BE2C (cell line): ENCODE results near the gene MKS1.

Experiments
- DNase-seq: peaks from one replicate; pipeline ENCODE4 v3.0.0-alpha.2; 2020
- H3K27me3 ChIP-seq: fragments of 250-450 bp; sonication (Bioruptor Pico); 2 replicates; pipeline ENCODE4 v1.5.1; 2020; ENCODE audit warnings: mild to moderate bottlenecking
- H3K36me3 ChIP-seq: fragments of 250-450 bp; sonication (Bioruptor Pico); 2 replicates; pipeline ENCODE4 v1.5.1; 2020; ENCODE audit warnings: mild to moderate bottlenecking
- H3K4me1 ChIP-seq: fragments of 250-450 bp; sonication (Bioruptor Pico); 2 replicates; pipeline ENCODE4 v1.5.1; 2020
- H3K4me3 ChIP-seq: 2 replicates; pipeline ENCODE4 v1.5.1; 2011; ENCODE audit warnings: low read depth, low read length
- H3K9me3 ChIP-seq: fragments of 250-450 bp; sonication (Bioruptor Pico); 2 replicates; pipeline ENCODE4 v1.5.1; 2020
- TF ChIP-seq, protein P1 (sequence below): IDR thresholded peaks from 2 replicates; pipeline ENCODE4 v1.5.1; 2012; ENCODE audit warnings: mild to moderate bottlenecking, low read depth, low read length

MKS1 gene

DNA sequence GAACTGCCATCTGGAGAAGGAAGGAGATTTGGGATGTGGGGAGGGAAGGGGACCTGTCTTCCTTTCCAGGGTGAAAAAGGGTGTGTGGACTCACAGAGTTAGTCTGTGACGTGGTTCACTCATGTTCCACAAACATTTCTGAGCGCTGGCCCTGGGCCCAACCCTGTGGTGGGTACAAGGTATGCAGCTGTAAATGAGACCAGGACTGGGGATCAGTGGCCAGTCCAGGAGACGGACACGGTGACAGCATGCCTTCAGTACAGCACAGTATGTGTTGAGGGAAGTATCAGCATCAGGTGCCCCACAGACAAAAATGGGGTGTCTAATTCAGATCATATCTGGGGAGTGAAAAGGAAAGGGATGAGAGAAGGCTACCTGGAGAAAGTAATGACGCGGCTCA lies 32.0 kb downstream of the MKS1 start:
- Histone ChIP-seq H3K27me3 (peaks cover 7% of the 10 kb centered on the region), H3K9me3 (no peaks in the 10 kb centered on the region), H3K36me3 (no peaks in the 10 kb centered on the region), H3K4me3 (no peak overlapping the region), H3K4me1 (no peaks in the 10 kb centered on the region)
- TF ChIP-seq, protein P1, sequence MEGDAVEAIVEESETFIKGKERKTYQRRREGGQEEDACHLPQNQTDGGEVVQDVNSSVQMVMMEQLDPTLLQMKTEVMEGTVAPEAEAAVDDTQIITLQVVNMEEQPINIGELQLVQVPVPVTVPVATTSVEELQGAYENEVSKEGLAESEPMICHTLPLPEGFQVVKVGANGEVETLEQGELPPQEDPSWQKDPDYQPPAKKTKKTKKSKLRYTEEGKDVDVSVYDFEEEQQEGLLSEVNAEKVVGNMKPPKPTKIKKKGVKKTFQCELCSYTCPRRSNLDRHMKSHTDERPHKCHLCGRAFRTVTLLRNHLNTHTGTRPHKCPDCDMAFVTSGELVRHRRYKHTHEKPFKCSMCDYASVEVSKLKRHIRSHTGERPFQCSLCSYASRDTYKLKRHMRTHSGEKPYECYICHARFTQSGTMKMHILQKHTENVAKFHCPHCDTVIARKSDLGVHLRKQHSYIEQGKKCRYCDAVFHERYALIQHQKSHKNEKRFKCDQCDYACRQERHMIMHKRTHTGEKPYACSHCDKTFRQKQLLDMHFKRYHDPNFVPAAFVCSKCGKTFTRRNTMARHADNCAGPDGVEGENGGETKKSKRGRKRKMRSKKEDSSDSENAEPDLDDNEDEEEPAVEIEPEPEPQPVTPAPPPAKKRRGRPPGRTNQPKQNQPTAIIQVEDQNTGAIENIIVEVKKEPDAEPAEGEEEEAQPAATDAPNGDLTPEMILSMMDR: no peak
- DNase-seq: no peak

DNA sequence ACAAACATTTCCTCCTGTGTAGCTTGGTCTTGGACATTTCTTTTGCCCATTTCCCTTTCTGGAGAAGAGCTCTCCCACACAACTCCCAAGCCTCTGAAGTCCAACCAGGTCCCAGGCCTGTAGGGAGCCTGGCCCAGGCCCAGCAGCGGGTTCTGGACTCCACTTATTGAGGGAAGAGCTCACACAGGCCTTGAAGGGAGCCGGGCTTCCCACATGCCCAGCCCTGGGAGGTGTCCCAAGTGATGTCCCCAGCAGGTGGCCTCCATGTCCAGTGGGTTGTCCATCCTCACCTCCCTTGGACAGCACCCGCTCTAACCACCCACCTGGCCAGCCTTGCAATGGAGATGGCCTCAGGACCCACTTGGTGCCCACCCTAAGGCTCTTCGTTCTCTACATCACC lies 32.5 kb downstream of the MKS1 start:
- Histone ChIP-seq H3K36me3 (no peaks in the 10 kb centered on the region), H3K9me3 (no peaks in the 10 kb centered on the region), H3K4me3 (no peak overlapping the region), H3K27me3 (peaks cover 7% of the 10 kb centered on the region), H3K4me1 (no peaks in the 10 kb centered on the region)
- DNase-seq: no peak
- TF ChIP-seq, protein P1: no peak

DNA sequence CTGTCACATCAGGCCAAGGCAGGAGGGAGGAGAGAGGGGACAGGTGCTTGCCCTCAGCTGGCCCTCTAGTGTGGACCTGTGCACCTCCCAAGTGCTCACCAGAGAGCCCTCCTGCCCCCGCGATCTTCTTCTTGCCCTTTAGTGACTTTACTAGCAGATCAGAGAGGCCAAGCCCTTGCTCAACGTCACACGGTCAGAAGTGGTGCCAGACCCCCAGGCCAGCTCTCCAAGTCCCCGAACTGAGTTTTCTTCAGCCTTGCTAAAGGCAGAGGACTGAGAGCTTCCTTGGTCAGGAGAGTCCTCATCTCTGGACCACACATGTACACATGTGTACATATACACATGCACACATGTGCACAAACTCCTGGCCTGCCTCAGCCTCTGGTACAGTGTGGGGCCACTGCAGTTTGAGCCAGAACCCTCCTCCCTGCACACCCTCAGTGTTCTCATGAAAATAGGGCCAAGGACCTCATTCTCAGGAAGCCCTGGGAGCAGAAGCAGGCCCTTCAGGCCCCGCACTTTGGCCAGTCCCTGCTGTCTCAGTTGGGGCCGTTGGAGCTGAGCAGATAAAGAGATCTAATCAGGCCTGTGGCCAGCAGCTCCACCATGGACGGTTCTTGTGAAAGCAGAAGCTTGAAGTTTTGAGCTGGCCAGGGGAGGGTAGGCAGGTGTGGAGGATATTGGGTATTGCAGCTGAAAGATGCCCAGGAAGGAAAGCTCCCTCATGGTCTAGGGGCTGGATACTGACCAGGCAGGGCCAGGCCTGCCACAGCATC lies 33.9 kb downstream of the MKS1 start:
- no peaks in the 10 kb centered on the region for H3K9me3 ChIP-seq
- H3K27me3 ChIP-seq: peaks cover 7% of the 10 kb centered on the region
- H3K4me1 ChIP-seq: no peaks in the 10 kb centered on the region
- no peak overlapping the region for H3K4me3 ChIP-seq
- no peak for DNase-seq
- TF ChIP-seq, protein P1: no peak
- no peaks in the 10 kb centered on the region for H3K36me3 ChIP-seq

DNA sequence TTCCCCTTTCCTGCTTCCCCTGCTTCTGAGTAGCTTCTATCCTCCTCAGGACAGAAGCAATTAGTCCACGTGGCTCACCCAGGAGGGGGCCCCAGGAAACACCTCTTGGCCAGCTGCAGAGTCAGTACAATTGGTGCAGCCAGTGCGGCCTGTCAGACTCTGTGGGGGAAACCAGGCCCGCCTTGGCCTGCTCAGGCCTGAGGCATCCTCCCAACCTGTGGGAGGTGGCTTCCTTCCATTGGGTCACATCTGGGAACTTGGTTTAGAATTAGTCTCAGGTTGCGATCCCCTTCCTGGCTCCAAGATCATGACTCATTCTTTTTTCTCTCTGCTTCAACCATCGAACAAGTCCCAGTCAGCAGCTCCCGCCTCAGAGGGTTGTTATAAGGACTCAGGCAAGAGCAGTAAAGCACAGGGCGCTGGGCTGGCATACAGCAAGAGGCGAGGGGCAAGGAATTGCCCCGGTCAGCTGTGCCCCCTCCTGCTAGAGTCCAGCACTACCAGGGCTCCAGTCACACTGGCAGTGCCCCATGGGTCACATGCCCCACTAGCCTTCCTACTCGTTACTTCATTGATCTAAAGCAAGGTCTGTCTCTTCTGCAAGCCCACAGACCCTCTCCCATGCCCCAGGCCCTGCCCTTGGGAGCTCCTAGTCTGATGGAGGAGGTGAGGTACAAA lies 34.6 kb downstream of the MKS1 start:
- H3K27me3 ChIP-seq: peaks cover 7% of the 10 kb centered on the region
- H3K9me3 ChIP-seq: no peaks in the 10 kb centered on the region
- TF ChIP-seq, protein P1: no peak
- no peaks in the 10 kb centered on the region for H3K4me1 ChIP-seq
- H3K36me3 ChIP-seq: no peaks in the 10 kb centered on the region
- no peak overlapping the region for H3K4me3 ChIP-seq
- DNase-seq: no peak

DNA sequence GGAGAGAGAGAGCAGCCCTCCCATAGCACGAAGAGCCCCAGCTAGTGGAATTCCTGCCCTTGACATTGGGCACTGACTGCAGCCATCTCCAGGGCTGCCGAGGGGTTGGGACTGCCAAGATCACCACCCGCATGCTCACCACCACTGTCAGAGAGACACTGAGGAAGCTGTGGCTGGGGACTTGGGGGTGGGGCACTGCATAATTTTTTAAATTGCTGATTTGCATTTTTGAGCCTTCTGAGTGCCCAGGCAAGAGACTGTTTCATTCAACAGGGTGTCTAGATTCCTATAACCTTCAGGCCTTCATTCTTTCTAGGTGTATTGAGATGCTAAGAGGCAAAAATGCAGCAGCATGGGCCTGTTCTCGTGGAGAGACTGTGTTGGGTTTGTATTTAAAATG lies 35.5 kb downstream of the MKS1 start:
- no peaks in the 10 kb centered on the region for H3K9me3 ChIP-seq
- no peak for DNase-seq
- H3K36me3 ChIP-seq: no peaks in the 10 kb centered on the region
- TF ChIP-seq, protein P1: no peak
- H3K4me3 ChIP-seq: no peak overlapping the region
- H3K27me3 ChIP-seq: peaks cover 7% of the 10 kb centered on the region
- H3K4me1 ChIP-seq: no peaks in the 10 kb centered on the region

DNA sequence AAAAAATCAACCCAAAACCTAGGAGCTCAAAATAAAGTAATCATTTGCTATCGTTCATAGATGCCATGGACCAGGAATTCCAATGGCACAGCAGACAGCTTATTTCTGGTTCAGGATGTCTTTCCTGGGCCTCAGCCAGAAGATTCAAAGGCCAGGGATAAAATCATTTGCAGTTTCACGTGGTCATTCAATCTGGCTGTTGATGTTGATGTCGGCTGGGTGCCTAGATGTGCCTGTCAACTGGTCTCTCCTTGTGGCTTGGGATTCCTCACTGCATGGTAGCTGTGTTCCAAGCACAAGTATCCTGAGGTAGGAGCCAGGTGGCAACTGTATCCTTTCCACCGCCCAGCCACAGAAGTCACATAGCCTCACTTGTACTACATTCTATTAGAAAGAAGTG lies 37.3 kb downstream of the MKS1 start:
- no peak for DNase-seq
- no peak overlapping the region for H3K4me3 ChIP-seq
- H3K4me1 ChIP-seq: no peaks in the 10 kb centered on the region
- TF ChIP-seq, protein P1: no peak
- peaks cover 9% of the 10 kb centered on the region for H3K27me3 ChIP-seq
- H3K9me3 ChIP-seq: no peaks in the 10 kb centered on the region
- H3K36me3 ChIP-seq: no peaks in the 10 kb centered on the region
